ENCODE data around the gene TCHHL1. TPM values are rescaled to one million over a fixed set of nuclear protein-coding genes. Genes with fewer than 3 reads are reported as not detected.
A peak's percentile ranks its signal among the peaks of the same experiment; 100 is the strongest.

TCHHL1 gene
- total and polyA plus RNA-seq, 5 donors: not detected

GRCh38 chr1:152110860-152111514 is 22.1 kb upstream of the TCHHL1 start:
- Histone ChIP-seq H3K27me3 (ENCODE audit: control insufficient read depth, insufficient read depth) (peaks cover 8% of the 10 kb centered on the region), H3K4me3 (ENCODE audit: low read length) (peak overlapping the region; percentile 54), H3K27ac (ENCODE audit: low read length) (no peak overlapping the region), H3K9me3 (ENCODE audit: control insufficient read depth, low read length) (peaks cover 2% of the 10 kb centered on the region), H3K4me1 (ENCODE audit: control insufficient read depth, insufficient read depth, low read length) (peaks cover 19% of the 10 kb centered on the region)
- intact Hi-C loops (cut with DNase I): no loop called here
- WGBS: under 1% methylated on average over 60 of the region's 60 CpGs
- ATAC-seq: peak; percentile 45 to 63
- peak; percentile 35 to 66 (median 56) for DNase-seq

- Histone ChIP-seq H3K4me3 (ENCODE audit: low read length) (peak overlapping the region; percentile 54), H3K27ac (ENCODE audit: low read length) (no peak overlapping the region), H3K4me1 (ENCODE audit: control insufficient read depth, insufficient read depth, low read length) (peaks cover 19% of the 10 kb centered on the region), H3K9me3 (ENCODE audit: control insufficient read depth, low read length) (peaks cover 2% of the 10 kb centered on the region), H3K27me3 (ENCODE audit: control insufficient read depth, insufficient read depth) (peaks cover 7% of the 10 kb centered on the region)
- ATAC-seq (peak; percentile 50 to 62), DNase-seq (peak; percentile 18 to 68 (median 56))
- WGBS: 3% methylated on average over 31 of the region's 31 CpGs
- intact Hi-C loops (cut with DNase I): no loop called here
Observed at GRCh38 chr1:152110365-152110859, 21.5 kb upstream of the TCHHL1 start.

- no peak for DNase-seq
- WGBS: 8% methylated on average over 15 of the region's 15 CpGs
- H3K27me3 ChIP-seq (ENCODE audit: control insufficient read depth, insufficient read depth): peaks cover 4% of the 10 kb centered on the region
- H3K4me1 ChIP-seq (ENCODE audit: control insufficient read depth, insufficient read depth, low read length): peaks cover 19% of the 10 kb centered on the region
- no peak overlapping the region for H3K27ac ChIP-seq (ENCODE audit: low read length)
- no peak for ATAC-seq
- H3K9me3 ChIP-seq (ENCODE audit: control insufficient read depth, low read length): peaks cover 2% of the 10 kb centered on the region
- H3K4me3 ChIP-seq (ENCODE audit: low read length): peak overlapping the region; percentile 54
- intact Hi-C loops (cut with DNase I): no loop called here
Observed at GRCh38 chr1:152109998-152110294, 21.1 kb upstream of the TCHHL1 start.

- DNase-seq (peak in 1 of 3 donors; percentile 17), ATAC-seq (no peak)
- Histone ChIP-seq H3K4me1 (ENCODE audit: control insufficient read depth, insufficient read depth, low read length) (peaks cover 19% of the 10 kb centered on the region), H3K4me3 (ENCODE audit: low read length) (peak overlapping the region; percentile 54), H3K27me3 (ENCODE audit: control insufficient read depth, insufficient read depth) (peaks cover 4% of the 10 kb centered on the region), H3K9me3 (ENCODE audit: control insufficient read depth, low read length) (peaks cover 2% of the 10 kb centered on the region), H3K27ac (ENCODE audit: low read length) (no peak overlapping the region)
- 7% methylated on average over 31 of the region's 31 CpGs for WGBS
- intact Hi-C loops (cut with DNase I): no loop called here
Observed at GRCh38 chr1:152109231-152109997, 20.6 kb upstream of the TCHHL1 start.

GRCh38 chr1:152108882-152109222 is 20.0 kb upstream of the TCHHL1 start:
- Histone ChIP-seq H3K4me1 (ENCODE audit: control insufficient read depth, insufficient read depth, low read length) (peaks cover 19% of the 10 kb centered on the region), H3K4me3 (ENCODE audit: low read length) (peak overlapping the region; percentile 54), H3K9me3 (ENCODE audit: control insufficient read depth, low read length) (peaks cover 2% of the 10 kb centered on the region), H3K27ac (ENCODE audit: low read length) (no peak overlapping the region), H3K27me3 (ENCODE audit: control insufficient read depth, insufficient read depth) (peaks cover 8% of the 10 kb centered on the region)
- DNase-seq (peak in 1 of 3 donors; percentile 51), ATAC-seq (no peak)
- intact Hi-C loops (cut with DNase I): no loop called here
- WGBS: 13% methylated on average over 28 of the region's 28 CpGs

GRCh38 chr1:152107984-152108881 is 19.4 kb upstream of the TCHHL1 start:
- WGBS: 10% methylated on average over 67 of the region's 67 CpGs
- H3K27me3 ChIP-seq (ENCODE audit: control insufficient read depth, insufficient read depth): peaks cover 8% of the 10 kb centered on the region
- peaks cover 2% of the 10 kb centered on the region for H3K9me3 ChIP-seq (ENCODE audit: control insufficient read depth, low read length)

GRCh38 chr1:152107031-152107983 is 18.4 kb upstream of the TCHHL1 start:
- Histone ChIP-seq H3K9me3 (ENCODE audit: control insufficient read depth, low read length) (peaks cover 2% of the 10 kb centered on the region), H3K4me3 (ENCODE audit: low read length) (no peak overlapping the region), H3K27me3 (ENCODE audit: control insufficient read depth, insufficient read depth) (peaks cover 8% of the 10 kb centered on the region), H3K27ac (ENCODE audit: low read length) (no peak overlapping the region), H3K4me1 (ENCODE audit: control insufficient read depth, insufficient read depth, low read length) (peaks cover 16% of the 10 kb centered on the region)
- intact Hi-C loops (cut with DNase I): no loop called here
- DNase-seq (peak in 2 of 3 donors; percentile 10 to 13), ATAC-seq (no peak)
- 16% methylated on average over 41 of the region's 41 CpGs for WGBS

More at GRCh38 chr1:152107984-152108881, 19.4 kb upstream of the TCHHL1 start:
- no peak overlapping the region for H3K4me3 ChIP-seq (ENCODE audit: low read length)
- H3K27ac ChIP-seq (ENCODE audit: low read length): no peak overlapping the region
- DNase-seq (peak; percentile 60 to 77 (median 70)), ATAC-seq (peak in 1 of 2 donors; percentile 34)
- intact Hi-C loops (cut with DNase I): no loop called here
- H3K4me1 ChIP-seq (ENCODE audit: control insufficient read depth, insufficient read depth, low read length): peaks cover 19% of the 10 kb centered on the region

GRCh38 chr1:152104854-152105253 is 16.0 kb upstream of the TCHHL1 start:
- H3K27me3 ChIP-seq (ENCODE audit: control insufficient read depth, insufficient read depth): peaks cover 11% of the 10 kb centered on the region
- WGBS: 38% methylated on average over 2 of the region's 2 CpGs
- intact Hi-C loops (cut with DNase I): no loop called here
- DNase-seq: no peak
- ATAC-seq: no peak
- H3K4me3 ChIP-seq (ENCODE audit: low read length): no peak overlapping the region
- no peak overlapping the region for H3K27ac ChIP-seq (ENCODE audit: low read length)
- H3K4me1 ChIP-seq (ENCODE audit: control insufficient read depth, insufficient read depth, low read length): peaks cover 5% of the 10 kb centered on the region
- H3K9me3 ChIP-seq (ENCODE audit: control insufficient read depth, low read length): peaks cover 2% of the 10 kb centered on the region

- ATAC-seq: no peak
- WGBS: 52% methylated on average over 3 of the region's 3 CpGs
Observed at GRCh38 chr1:152096931-152097330, 8.1 kb upstream of the TCHHL1 start.

GRCh38 chr1:152086760-152087159 is 2.1 kb downstream of the TCHHL1 start:
- Histone ChIP-seq H3K27ac (ENCODE audit: low read length) (no peak overlapping the region), H3K4me1 (ENCODE audit: control insufficient read depth, insufficient read depth, low read length) (no peaks in the 10 kb centered on the region), H3K4me3 (ENCODE audit: low read length) (no peak overlapping the region), H3K27me3 (ENCODE audit: control insufficient read depth, insufficient read depth) (peaks cover 3% of the 10 kb centered on the region), H3K9me3 (ENCODE audit: control insufficient read depth, low read length) (no peaks in the 10 kb centered on the region)
- DNase-seq (no peak), ATAC-seq (no peak)
- intact Hi-C loops (cut with DNase I): no loop called here

More at GRCh38 chr1:152096931-152097330, 8.1 kb upstream of the TCHHL1 start:
- no peak for DNase-seq
- Histone ChIP-seq H3K4me1 (ENCODE audit: control insufficient read depth, insufficient read depth, low read length) (no peaks in the 10 kb centered on the region), H3K27me3 (ENCODE audit: control insufficient read depth, insufficient read depth) (no peaks in the 10 kb centered on the region), H3K27ac (ENCODE audit: low read length) (no peak overlapping the region), H3K4me3 (ENCODE audit: low read length) (no peak overlapping the region), H3K9me3 (ENCODE audit: control insufficient read depth, low read length) (no peaks in the 10 kb centered on the region)
- intact Hi-C loops (cut with DNase I): no loop called here
